ENCODE measurements around the gene RTN4R. TPM values are rescaled to one million over a fixed set of nuclear protein-coding genes. Genes with fewer than 3 reads are reported as not detected.

The RTN4R gene
- 1 to 10 TPM; 5.2 to 5.4 TPM for total RNA-seq

DNA sequence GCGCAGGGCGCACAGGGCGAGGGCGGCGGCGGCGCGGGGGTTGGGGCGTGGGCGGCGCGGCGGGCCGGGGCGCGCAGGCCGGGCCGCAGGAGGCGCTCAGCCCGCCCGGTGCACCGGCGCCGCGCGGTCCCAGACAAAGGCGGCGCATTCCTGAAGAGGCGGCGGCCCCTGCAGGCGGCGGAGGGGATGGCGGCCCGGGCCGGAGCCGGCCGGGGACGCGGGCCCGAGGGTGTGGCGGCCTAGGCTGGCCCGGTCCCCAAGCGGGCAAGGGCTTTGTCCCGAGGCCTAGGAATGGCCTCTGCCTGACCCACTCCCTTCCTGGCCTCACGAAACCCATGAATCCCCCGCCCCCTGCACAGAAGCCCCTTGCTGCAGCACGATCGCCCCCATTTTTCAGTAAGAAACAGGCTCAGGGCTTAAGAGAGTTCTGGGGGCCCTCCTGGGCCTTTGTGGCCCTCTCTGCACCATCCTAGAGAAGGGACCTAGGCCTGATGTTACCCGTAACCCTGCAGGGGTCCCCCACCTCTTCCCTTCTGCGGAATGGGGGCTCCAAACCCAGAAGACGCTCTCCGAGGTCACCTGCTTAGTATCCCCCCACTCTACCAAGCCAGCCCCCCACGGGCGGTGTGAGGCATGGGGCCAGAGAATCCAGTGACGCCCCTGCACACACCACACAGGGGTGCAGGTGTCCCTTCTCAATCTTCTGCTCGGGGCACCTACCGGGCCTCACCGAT lies at the start of gene RTN4R:
TSS of gene RTN4R (minus strand) at position 40 of the 734 bp plus-strand sequence. CDS start 226 bp downstream, outside the sequence.

Small RNA genes lying within 50 kb of the gene (microRNA-seq; reads per million reads assigned to microRNA genes)
- not detected for gene MIR1286 (ENCODE audit: borderline microRNAs expressed, borderline replicate concordance)

Other genes with a start within 250 kb of the RTN4R start
- 10 to 100 TPM; 29.1 to 31.9 TPM for gene TANGO2, start 247.2 kb downstream of the RTN4R start, total RNA-seq
- gene DGCR8, start 188.1 kb downstream of the RTN4R start, total RNA-seq = 10 to 100 TPM; 43.5 to 47.7 TPM
- gene RANBP1, start 152.2 kb downstream of the RTN4R start, total RNA-seq = 100 to 1,000 TPM; 148 to 159 TPM
- 10 to 100 TPM; 81.2 to 88.8 TPM for gene TRMT2A, start 151.1 kb downstream of the RTN4R start, total RNA-seq
- gene ZDHHC8, start 136.5 kb downstream of the RTN4R start, total RNA-seq = 10 to 100 TPM; 63.6 to 68.4 TPM
- under 1 TPM in 1 of 2 experiments, not detected in 1; 0.14 TPM for gene CCDC188, start 117.3 kb downstream of the RTN4R start, total RNA-seq
- gene DGCR6L, start 51.7 kb upstream of the RTN4R start, total RNA-seq = 10 to 100 TPM; 67.8 to 67.9 TPM
- gene ZNF74, start 125.8 kb upstream of the RTN4R start, total RNA-seq = 10 to 100 TPM; 12.1 to 13.1 TPM
- 1 to 10 TPM; 1.7 to 1.9 TPM for gene SCARF2, start 169.5 kb upstream of the RTN4R start, total RNA-seq
- gene KLHL22, start 227.5 kb upstream of the RTN4R start, total RNA-seq = 10 to 100 TPM; 38.8 to 40.4 TPM
- gene MED15, start 239.3 kb upstream of the RTN4R start, total RNA-seq = 100 to 1,000 TPM; 185 to 187 TPM